Measurements from ENCODE around the gene WDFY1. TPM values are rescaled to one million over a fixed set of nuclear protein-coding genes. Genes with fewer than 3 reads are reported as not detected.

Gene WDFY1
- total RNA-seq, 3 donors from 2014 or later, result 21.3 to 32.8 (median 23.2) TPM

Other genes starting within 250 kb of the WDFY1 start
- 10 to 100 TPM; 18.0 to 19.9 (median 18.4) TPM for gene AP1S3, start 107.8 kb downstream of the WDFY1 start, total RNA-seq
- gene MRPL44, start 12.1 kb upstream of the WDFY1 start, total RNA-seq, result 10 to 100 TPM; 41.2 to 44.1 (median 41.7) TPM
- gene SERPINE2, start 94.0 kb upstream of the WDFY1 start, total RNA-seq, result 10 to 100 TPM in 2 of 3 donors, 1 to 10 TPM in 1; 9.8 to 16.2 (median 15.9) TPM

Measured in activated T-cell treated with anti-CD3 and anti-CD28 coated beads, Interleukin-2, amount 50 U/mL, for 4 hours (primary cell).